H1 (cell line): ENCODE data around the gene CCDC106.

Experiments
- BACH1 ChIP-seq: IDR thresholded peaks from 2 replicates; pipeline ENCODE4 v1.6.1; 2012; ENCODE audit warnings: low read length, improper control_type of control experiment
- CBX5 ChIP-seq: fragments of 300-800, 300-1000 bp; sonication (generic); IDR thresholded peaks from 2 replicates; pipeline ENCODE4 v1.7.1; 2016; ENCODE audit warnings: antibody characterized with exemption, low read length, low read depth
- CHD2 ChIP-seq: IDR thresholded peaks from 2 replicates; pipeline ENCODE4 v1.6.1; 2012; ENCODE audit warnings: low read length, improper control_type of control experiment
- CTCF ChIP-seq, 3 experiments: IDR thresholded peaks; 1 replicate in 2 of 3; 2 replicates in 1 of 3; pipeline versions ENCODE4 v1.5.1 to v1.6.1; 2011; ENCODE audit warnings: low read length in 3 of 3, mild to moderate bottlenecking in 3 of 3, inconsistent platforms in 2 of 3, low read depth in 1 of 3, moderate library complexity in 1 of 3; ENCODE audit not compliant: insufficient read depth in 1 of 3; ENCODE audit errors: control extremely low read depth in 1 of 3
- EP300 ChIP-seq, 2 experiments: IDR thresholded peaks; 1 replicate in 1 of 2; 2 replicates in 1 of 2; pipeline ENCODE4 v1.6.1; 2011 to 2012; ENCODE audit warnings: low read depth in 2 of 2, low read length in 2 of 2, mild to moderate bottlenecking in 2 of 2, borderline replicate concordance in 1 of 2, inconsistent platforms in 1 of 2, moderate library complexity in 1 of 2
- EZH2 ChIP-seq: fragments of 200-600 bp; sonication (generic); IDR thresholded peaks from 2 replicates; pipeline ENCODE4 v1.7.1; 2012; ENCODE audit warnings: low read depth, mild to moderate bottlenecking, moderate library complexity, low read length, inconsistent platforms; ENCODE audit not compliant: severe bottlenecking
- HDAC2 ChIP-seq, 2 experiments: fragments of 300-600 bp in 1 of 2; sonication (generic) in 1 of 2; IDR thresholded peaks; 2 replicates each; pipeline ENCODE4 v1.6.1; 2011 to 2012; ENCODE audit warnings: low read depth in 2 of 2, low read length in 2 of 2, mild to moderate bottlenecking in 2 of 2, moderate library complexity in 2 of 2, borderline replicate concordance in 1 of 2, inconsistent platforms in 1 of 2
- POLR2A ChIP-seq, 2 experiments: IDR thresholded peaks; 1 replicate in 1 of 2; 2 replicates in 1 of 2; pipeline ENCODE4 v1.6.1; 2011; ENCODE audit warnings: low read depth in 2 of 2, low read length in 2 of 2, mild to moderate bottlenecking in 2 of 2; ENCODE audit errors: control extremely low read depth in 1 of 2
- POLR2AphosphoS5 ChIP-seq: IDR thresholded peaks from 2 replicates; pipeline ENCODE4 v1.6.1; 2011; ENCODE audit warnings: low read depth, low read length
- RBBP5 ChIP-seq: IDR thresholded peaks from 2 replicates; pipeline ENCODE4 v1.7.1; 2012; ENCODE audit warnings: low read depth, mild to moderate bottlenecking, inconsistent platforms, low read length, moderate library complexity, borderline replicate concordance
- SIN3A ChIP-seq, 2 experiments: IDR thresholded peaks in 1 of 2; conservative IDR thresholded peaks in 1 of 2; 2 replicates each; pipeline ENCODE4 v1.6.1; 2011 to 2012; ENCODE audit warnings: low read length in 2 of 2, improper control_type of control experiment in 1 of 2, low read depth in 1 of 2, mild to moderate bottlenecking in 1 of 2
- SP2 ChIP-seq: IDR thresholded peaks from 2 replicates; pipeline ENCODE4 v1.6.1; 2012; ENCODE audit warnings: mild to moderate bottlenecking, low read length, inconsistent platforms
- YY1 ChIP-seq: IDR thresholded peaks from 2 replicates; pipeline ENCODE4 v1.6.1; 2011; ENCODE audit warnings: low read depth, mild to moderate bottlenecking, low read length

- TF ChIP-seq CTCF (IDR thresholded peaks at IDR 0.05; ENCODE audit: control extremely low read depth in 1 of 3, insufficient read depth in 1 of 3, low read depth in 1 of 3, low read length in 3 of 3): no peak
- TF ChIP-seq YY1: no peak
- no peak for TF ChIP-seq POLR2AphosphoS5
- no peak for TF ChIP-seq CBX5
- no peak for TF ChIP-seq EZH2
- TF ChIP-seq POLR2A (IDR thresholded peaks at IDR 0.05; ENCODE audit: control extremely low read depth in 1 of 2, low read depth in 2 of 2, low read length in 2 of 2): no peak
- no peak for TF ChIP-seq EP300 (IDR thresholded peaks at IDR 0.05; ENCODE audit: borderline replicate concordance in 1 of 2, low read depth in 2 of 2, low read length in 2 of 2)
- TF ChIP-seq SIN3A (conservative IDR thresholded peaks at IDR 0.05 in 1 of 2, IDR thresholded peaks at IDR 0.05 in 1 of 2; ENCODE audit: low read depth in 1 of 2, low read length in 2 of 2): no peak
- no peak for TF ChIP-seq BACH1
- no peak for TF ChIP-seq SP2
- no peak for TF ChIP-seq CHD2
- TF ChIP-seq RBBP5: no peak
- no peak for TF ChIP-seq HDAC2 (IDR thresholded peaks at IDR 0.05; ENCODE audit: borderline replicate concordance in 1 of 2, low read depth in 2 of 2, low read length in 2 of 2)
Observed at GRCh38 chr19:55625004-55625326, 23.0 kb upstream of the CCDC106 start.
